ENCODE measurements around the gene CLTCL1.
"Not testable (repeated sequence)": the region's sequence is repeated elsewhere in the genome, so short reads cannot be mapped to it uniquely, and the experiment has no call there.

The CLTCL1 gene

GRCh38 chr22:19258371-19258770 lies 33.1 kb downstream of the CLTCL1 start:
- no peak for TF ChIP-seq CTCF (conservative IDR thresholded peaks at IDR 0.05)

GRCh38 chr22:19256362-19256761 lies 35.2 kb downstream of the CLTCL1 start:
- not testable (repeated sequence) for H3K27ac ChIP-seq

More at GRCh38 chr22:19258371-19258770, 33.1 kb downstream of the CLTCL1 start:
- no peak overlapping the region for H3K27ac ChIP-seq

- no peak for TF ChIP-seq CTCF (conservative IDR thresholded peaks at IDR 0.05)
- no peak overlapping the region for H3K27ac ChIP-seq
Measured at GRCh38 chr22:19253143-19253542, 38.4 kb downstream of the CLTCL1 start.

GRCh38 chr22:19244600-19245352 lies 46.7 kb downstream of the CLTCL1 start:
- H3K27ac ChIP-seq = no peak overlapping the region
- no peak for TF ChIP-seq CTCF (conservative IDR thresholded peaks at IDR 0.05)

GRCh38 chr22:19242699-19243098 lies 48.8 kb downstream of the CLTCL1 start:
- no peak overlapping the region for H3K27ac ChIP-seq
- no peak for TF ChIP-seq CTCF (conservative IDR thresholded peaks at IDR 0.05)

- H3K27ac ChIP-seq = no peak overlapping the region
- TF ChIP-seq CTCF (conservative IDR thresholded peaks at IDR 0.05) = no peak
Measured at GRCh38 chr22:19241593-19241906, 50.0 kb downstream of the CLTCL1 start.

- no peak for TF ChIP-seq CTCF (conservative IDR thresholded peaks at IDR 0.05)
- H3K27ac ChIP-seq = no peak overlapping the region
Measured at GRCh38 chr22:19240813-19241592, 50.5 kb downstream of the CLTCL1 start.

- H3K27ac ChIP-seq = no peak overlapping the region
- TF ChIP-seq CTCF (conservative IDR thresholded peaks at IDR 0.05) = no peak
Measured at GRCh38 chr22:19239464-19239863, 52.1 kb downstream of the CLTCL1 start.
